Breast epithelium (tissue), 4 donors: ENCODE data around the gene POLR3K. TPM values are rescaled to one million over a fixed set of nuclear protein-coding genes. Genes with fewer than 3 reads are reported as not detected.

Experiments
- DNase-seq, 2 donors: peaks; one replicate each; pipeline ENCODE4 v3.0.0-alpha.2; 2019; ENCODE audit warnings: low spot score in 2 of 2
- H3K27ac ChIP-seq, 2 donors: fragments of 200-600 bp; sonication (generic) in 1 of 2; one replicate each; pipeline ENCODE4 v1.5.1; 2016 to 2019; ENCODE audit warnings: mild to moderate bottlenecking in 1 of 2
- H3K27me3 ChIP-seq, 2 donors: fragments of 200-600 bp; sonication (generic) in 1 of 2; one replicate each; pipeline versions ENCODE4 v1.5.1 to v1.6.0; 2017 to 2019; ENCODE audit warnings: control low read depth in 1 of 2, mild to moderate bottlenecking in 1 of 2
- H3K36me3 ChIP-seq: fragments of 200-600 bp; one replicate; pipeline ENCODE4 v1.5.1; 2019
- H3K4me1 ChIP-seq, 2 donors: fragments of 200-600 bp; sonication (generic); one replicate each; pipeline ENCODE4 v1.5.1; 2016 to 2019; ENCODE audit warnings: control low read depth in 1 of 2
- H3K4me3 ChIP-seq, 3 donors: fragments of 200-600 bp; sonication (generic); 1 replicate in 2 of 3; 2 replicates in 1 of 3; pipeline ENCODE4 v1.5.1; 2016 to 2019; ENCODE audit warnings: mild to moderate bottlenecking in 3 of 3, moderate library complexity in 2 of 3
- H3K9me3 ChIP-seq, 2 donors: fragments of 200-600 bp; sonication (generic) in 1 of 2; one replicate each; pipeline ENCODE4 v1.5.1; 2016 to 2019; ENCODE audit warnings: control low read depth in 1 of 2
- CTCF ChIP-seq, 3 donors: fragments of 450-650 bp; IDR thresholded peaks; one replicate each; pipeline ENCODE4 v1.5.1; 2016 to 2017; ENCODE audit warnings: antibody characterized with exemption in 3 of 3, mild to moderate bottlenecking in 3 of 3, moderate library complexity in 3 of 3
- POLR2A ChIP-seq: fragments of 450-650 bp; IDR thresholded peaks from one replicate; pipeline ENCODE4 v1.6.1; 2016; ENCODE audit warnings: antibody characterized with exemption, mild to moderate bottlenecking, moderate library complexity
- POLR2AphosphoS5 ChIP-seq, 3 donors: sonication (generic); formaldehyde crosslinking; IDR thresholded peaks; one replicate each; pipeline ENCODE4 v1.6.1; 2017; ENCODE audit warnings: antibody characterized with exemption in 3 of 3
- intact Hi-C: fragments of 100-400 bp; cut with DNase I; formaldehyde crosslinking; loops from one replicate; pipeline ENCODE4 v1.15.1; 2023; ENCODE audit warnings: low total_unique reads
- total RNA-seq, 3 donors: library from RNA; depleted of rRNA; stranded (reverse); fragments of >200 nt; gene quantifications; one replicate each; pipeline ENCODE4 v1.1.0, GENCODE V29; 2016

POLR3K gene
- total RNA-seq, 3 donors from 2014 or later, result 3.8 to 6.9 (median 6.6) TPM

DNA sequence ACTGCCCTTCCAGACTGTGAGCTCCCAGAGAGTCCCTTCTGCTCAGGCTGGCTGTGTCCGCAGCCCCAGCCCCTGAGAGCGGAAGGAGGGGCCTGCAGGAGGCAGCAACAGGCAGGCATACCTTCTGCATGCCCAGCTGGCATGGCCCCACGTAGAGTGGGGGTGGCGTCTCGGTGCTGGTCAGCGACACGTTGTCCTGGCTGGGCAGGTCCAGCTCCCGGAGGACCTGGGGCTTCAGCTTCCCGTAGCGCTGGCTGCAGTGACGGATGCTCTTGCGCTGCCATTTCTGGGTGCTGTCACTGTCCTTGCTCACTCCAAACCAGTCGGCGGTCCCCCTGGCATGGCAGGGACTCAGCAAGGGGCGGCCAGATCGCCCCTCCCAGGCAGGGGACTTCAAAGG lies 10.1 kb upstream of the POLR3K start:
- no peak for DNase-seq
- Histone ChIP-seq H3K4me3 (no peak overlapping the region), H3K9me3 (no peaks in the 10 kb centered on the region), H3K36me3 (peaks cover 10% of the 10 kb centered on the region), H3K4me1 (peaks cover 9 to 11% of the 10 kb centered on the region in 2 donors), H3K27ac (peak overlapping the region in 1 of 2 donors; percentile 43), H3K27me3 (no peaks in the 10 kb centered on the region)
- intact Hi-C loops, result no loop called here
- TF ChIP-seq POLR2AphosphoS5 (IDR thresholded peaks at IDR 0.05) (no peak), CTCF (IDR thresholded peaks at IDR 0.05) (no peak), POLR2A (no peak)

DNA sequence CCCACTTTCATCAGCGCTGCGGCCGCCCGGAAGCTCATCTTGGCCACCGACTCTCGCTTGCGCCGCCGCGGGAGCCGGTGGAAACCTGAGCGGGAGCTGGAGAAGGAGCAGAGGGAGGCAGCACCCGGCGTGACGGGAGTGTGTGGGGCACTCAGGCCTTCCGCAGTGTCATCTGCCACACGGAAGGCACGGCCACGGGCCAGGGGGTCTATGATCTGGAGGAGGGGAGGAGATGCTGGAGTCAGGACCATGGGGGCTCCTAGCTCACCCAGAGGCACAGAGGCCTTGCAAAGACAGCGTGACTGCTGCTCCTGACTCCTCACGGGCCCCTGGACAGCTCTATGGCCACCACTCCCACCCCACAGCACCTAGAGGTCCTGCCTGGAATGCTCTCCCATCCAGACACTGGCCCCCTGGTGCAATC lies 9.6 kb upstream of the POLR3K start:
- intact Hi-C loops, result no loop called here
- peaks cover 12% of the 10 kb centered on the region for H3K36me3 ChIP-seq
- H3K4me3 ChIP-seq, result no peak overlapping the region
- H3K27ac ChIP-seq, result peak overlapping the region in 1 of 2 donors; percentile 43
- H3K4me1 ChIP-seq, result peaks cover 6% of the 10 kb centered on the region in 2 donors
- no peaks in the 10 kb centered on the region for H3K9me3 ChIP-seq
- DNase-seq, result no peak
- no peaks in the 10 kb centered on the region for H3K27me3 ChIP-seq
- TF ChIP-seq POLR2AphosphoS5 (IDR thresholded peaks at IDR 0.05), result no peak
- TF ChIP-seq POLR2A, result no peak
- TF ChIP-seq CTCF (IDR thresholded peaks at IDR 0.05), result no peak

DNA sequence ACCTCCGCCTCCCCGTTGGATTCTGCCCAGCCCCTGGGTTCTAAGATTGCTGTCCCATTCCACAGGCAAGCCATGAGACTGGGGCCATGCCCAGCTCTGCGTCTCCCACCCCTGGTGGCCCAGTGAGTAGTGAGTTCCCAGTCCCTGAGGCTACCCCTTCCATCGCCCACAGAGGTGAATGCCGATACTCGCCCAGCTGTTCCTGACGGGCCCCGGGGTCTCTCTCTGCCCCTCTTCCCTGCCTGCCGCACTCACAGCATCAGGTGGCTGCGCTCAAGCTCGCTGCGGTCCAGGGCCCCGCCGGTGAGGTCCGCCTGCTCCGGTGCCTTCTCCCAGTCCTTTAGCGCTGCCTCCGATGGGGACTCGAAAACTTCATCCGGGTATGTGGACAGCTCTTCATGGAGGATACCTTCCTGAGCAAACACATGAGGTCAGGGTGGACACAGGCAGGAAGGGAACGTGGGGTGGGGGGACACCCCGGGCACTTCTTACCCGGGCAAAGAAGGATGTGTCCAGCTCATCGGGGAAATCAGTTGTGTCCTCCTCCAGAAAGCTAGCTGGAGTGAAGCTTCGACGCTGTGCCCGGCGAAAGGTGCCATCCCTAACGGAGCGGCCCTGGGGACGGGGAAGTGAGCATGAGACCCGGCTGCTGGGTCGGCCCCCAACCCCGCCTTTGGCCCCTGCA lies 9.0 kb upstream of the POLR3K start:
- intact Hi-C loops, result no loop called here
- H3K27me3 ChIP-seq, result no peaks in the 10 kb centered on the region
- H3K4me1 ChIP-seq, result peaks cover 1 to 6% of the 10 kb centered on the region in 2 donors
- DNase-seq, result no peak
- peaks cover 12% of the 10 kb centered on the region for H3K36me3 ChIP-seq
- TF ChIP-seq CTCF (IDR thresholded peaks at IDR 0.05) (no peak), POLR2A (no peak), POLR2AphosphoS5 (IDR thresholded peaks at IDR 0.05) (no peak)
- H3K27ac ChIP-seq, result no peak overlapping the region
- H3K9me3 ChIP-seq, result no peaks in the 10 kb centered on the region
- H3K4me3 ChIP-seq, result no peak overlapping the region

DNA sequence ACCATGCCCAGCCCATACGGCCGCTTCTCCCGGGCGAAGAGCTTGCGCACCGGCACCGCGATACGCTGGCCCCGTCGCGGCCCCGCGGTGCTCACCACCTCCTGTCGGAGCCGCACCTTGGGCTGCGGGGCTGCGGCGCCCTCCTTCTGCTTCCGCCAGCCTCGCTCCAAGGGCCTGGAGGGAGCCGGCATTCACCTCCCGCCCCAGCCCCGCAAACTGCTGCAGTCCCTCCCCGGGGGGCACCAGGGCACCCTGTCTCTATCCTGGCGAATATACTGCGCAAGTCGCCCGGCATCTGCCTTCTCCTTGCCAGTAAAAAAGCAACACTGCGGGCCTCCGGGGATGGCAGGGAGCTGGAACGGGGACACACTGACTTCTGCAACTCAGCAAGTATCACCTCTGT lies 8.5 kb upstream of the POLR3K start:
- Histone ChIP-seq H3K4me1 (peaks cover 0 to 6% of the 10 kb centered on the region in 2 donors), H3K27ac (no peak overlapping the region), H3K9me3 (no peaks in the 10 kb centered on the region), H3K4me3 (no peak overlapping the region), H3K36me3 (peaks cover 12% of the 10 kb centered on the region), H3K27me3 (no peaks in the 10 kb centered on the region)
- intact Hi-C loops, result no loop called here
- no peak for TF ChIP-seq POLR2A
- DNase-seq, result no peak

- H3K4me1 ChIP-seq, result peaks cover 0 to 6% of the 10 kb centered on the region in 2 donors
- TF ChIP-seq POLR2A, result no peak
- TF ChIP-seq POLR2AphosphoS5 (IDR thresholded peaks at IDR 0.05), result no peak
- TF ChIP-seq CTCF (IDR thresholded peaks at IDR 0.05), result no peak
- DNase-seq, result no peak
- peaks cover 12% of the 10 kb centered on the region for H3K36me3 ChIP-seq
- no peaks in the 10 kb centered on the region for H3K27me3 ChIP-seq
- H3K27ac ChIP-seq, result no peak overlapping the region
- intact Hi-C loops, result no loop called here
- H3K9me3 ChIP-seq, result no peaks in the 10 kb centered on the region
- H3K4me3 ChIP-seq, result no peak overlapping the region
Observed at GRCh38 chr16:60929-61878, 7.8 kb upstream of the POLR3K start.
